ENCODE data around the gene CEACAM20.
"Not testable (repeated sequence)": the region's sequence is repeated elsewhere in the genome, so short reads cannot be mapped to it uniquely, and the experiment has no call there.

The CEACAM20 gene

GRCh38 chr19:44529536-44529935 lies at the start of gene CEACAM20:
Gene CEACAM20, minus strand, starts transcription at chr19:44529675. Its CDS starts 166 bp downstream, at chr19:44529509.
- no peak for DNase-seq (ENCODE audit: low spot score)

GRCh38 chr19:44577566-44577874 lies 48.0 kb upstream of the CEACAM20 start:
- no peak for DNase-seq (ENCODE audit: low spot score)

- DNase-seq (ENCODE audit: low spot score): no peak
Observed at GRCh38 chr19:44576843-44577565, 47.5 kb upstream of the CEACAM20 start.

- no peak for DNase-seq (ENCODE audit: low spot score)
Observed at GRCh38 chr19:44575116-44575700, 45.7 kb upstream of the CEACAM20 start.

- no peak for DNase-seq (ENCODE audit: low spot score)
Observed at GRCh38 chr19:44574186-44574950, 44.9 kb upstream of the CEACAM20 start.

GRCh38 chr19:44573627-44574026 lies 44.2 kb upstream of the CEACAM20 start:
- no peak for DNase-seq (ENCODE audit: low spot score)

GRCh38 chr19:44573183-44573582 lies 43.7 kb upstream of the CEACAM20 start:
- no peak for DNase-seq (ENCODE audit: low spot score)

GRCh38 chr19:44572581-44572900 lies 43.1 kb upstream of the CEACAM20 start:
- DNase-seq (ENCODE audit: low spot score): no peak

GRCh38 chr19:44571830-44572580 lies 42.5 kb upstream of the CEACAM20 start:
- no peak for DNase-seq (ENCODE audit: low spot score)

- peak; percentile 86 for DNase-seq (ENCODE audit: low spot score)
Observed at GRCh38 chr19:44570984-44571684, 41.7 kb upstream of the CEACAM20 start.

- DNase-seq (ENCODE audit: low spot score): no peak
Observed at GRCh38 chr19:44570603-44570983, 41.1 kb upstream of the CEACAM20 start.

GRCh38 chr19:44567745-44568144 lies 38.3 kb upstream of the CEACAM20 start:
- no peak for DNase-seq (ENCODE audit: low spot score)

- DNase-seq (ENCODE audit: low spot score): no peak
Observed at GRCh38 chr19:44566984-44567383, 37.5 kb upstream of the CEACAM20 start.

GRCh38 chr19:44563086-44563655 lies 33.7 kb upstream of the CEACAM20 start:
- not testable (repeated sequence) for DNase-seq (ENCODE audit: low spot score)

GRCh38 chr19:44557933-44558332 lies 28.5 kb upstream of the CEACAM20 start:
- no peak for DNase-seq (ENCODE audit: low spot score)

- no peak for DNase-seq (ENCODE audit: low spot score)
Observed at GRCh38 chr19:44554641-44555246, 25.3 kb upstream of the CEACAM20 start.

GRCh38 chr19:44553478-44554171 lies 24.1 kb upstream of the CEACAM20 start:
- DNase-seq (ENCODE audit: low spot score): no peak

- DNase-seq (ENCODE audit: low spot score): peak; percentile 30
Observed at GRCh38 chr19:44552324-44552723, 22.8 kb upstream of the CEACAM20 start.

GRCh38 chr19:44551850-44552249 lies 22.4 kb upstream of the CEACAM20 start:
- DNase-seq (ENCODE audit: low spot score): no peak

- DNase-seq (ENCODE audit: low spot score): not testable (repeated sequence)
Observed at GRCh38 chr19:44550976-44551375, 21.5 kb upstream of the CEACAM20 start.

- DNase-seq (ENCODE audit: low spot score): no peak
Observed at GRCh38 chr19:44549507-44549906, 20.0 kb upstream of the CEACAM20 start.

Measured in AG08395 (cell line).